NB4 (cell line): ENCODE data around the gene AHDC1.
"Not testable (repeated sequence)": the region's sequence is repeated elsewhere in the genome, so short reads cannot be mapped to it uniquely, and the experiment has no call there.

Experiments
- DNase-seq: peaks from one replicate; pipeline ENCODE4 v3.0.0; 2010; ENCODE audit warnings: low read depth
- H3K4me3 ChIP-seq: one replicate; pipeline ENCODE4 v1.5.1; 2011; ENCODE audit warnings: mild to moderate bottlenecking, low read depth, low read length, moderate library complexity
- MYC ChIP-seq: IDR thresholded peaks from 2 replicates; pipeline ENCODE4 v1.6.1; 2011; ENCODE audit warnings: low read depth, low read length
- POLR2A ChIP-seq: IDR thresholded peaks from 2 replicates; pipeline ENCODE4 v1.6.1; 2011; ENCODE audit warnings: mild to moderate bottlenecking; ENCODE audit not compliant: insufficient read length; ENCODE audit errors: extremely low read depth
- TF ChIP-seq, protein P1 (sequence below): IDR thresholded peaks from 2 replicates; pipeline ENCODE4 v1.6.1; 2011; ENCODE audit warnings: low read depth, low read length
- TF ChIP-seq, protein P2 (sequence below): IDR thresholded peaks from one replicate; pipeline ENCODE4 v1.5.1; 2012; ENCODE audit warnings: low read depth, low read length

AHDC1 gene

DNA sequence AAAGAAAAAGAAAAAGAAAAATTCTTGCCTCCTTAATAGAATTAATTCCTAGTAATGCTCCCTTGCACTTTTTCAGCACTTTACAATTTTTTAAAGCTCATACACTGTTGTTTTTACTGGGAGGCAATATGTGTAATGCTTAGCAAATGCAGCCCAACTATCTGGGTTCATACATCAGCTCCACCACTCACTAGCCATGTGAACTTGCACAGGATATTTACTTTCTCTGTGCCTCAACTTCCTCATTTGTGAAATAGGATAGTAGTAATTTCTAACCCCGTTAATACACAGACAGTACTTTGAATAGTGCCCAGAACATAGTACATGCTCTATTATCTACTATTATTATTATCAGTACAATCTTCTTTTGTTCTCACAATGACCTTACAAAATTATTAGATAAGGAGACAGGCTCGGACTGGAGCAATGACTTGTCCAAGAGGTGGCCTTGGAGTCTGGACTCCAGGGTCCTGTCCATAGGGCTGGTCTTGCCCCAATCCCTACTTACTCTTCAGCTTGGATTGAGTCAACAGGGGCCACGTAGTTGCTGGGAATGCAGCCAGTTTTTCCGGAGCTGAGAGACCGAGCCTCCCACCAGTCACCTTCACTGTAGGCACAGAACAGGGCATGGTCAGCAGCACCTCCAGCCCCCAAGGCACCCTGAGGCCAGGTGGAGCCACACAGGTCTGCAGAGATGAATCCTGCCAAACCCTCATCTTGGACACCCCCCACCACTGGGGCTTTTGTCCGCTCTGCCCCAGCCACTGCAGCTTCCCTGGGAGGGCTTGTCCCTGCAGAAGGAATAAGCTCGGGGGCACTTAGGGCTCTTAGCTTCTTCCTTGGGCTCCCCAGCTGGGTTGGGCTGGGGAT, 17.3 kb upstream of the AHDC1 start:
- H3K4me3 ChIP-seq = no peak overlapping the region
- TF ChIP-seq, protein P1, sequence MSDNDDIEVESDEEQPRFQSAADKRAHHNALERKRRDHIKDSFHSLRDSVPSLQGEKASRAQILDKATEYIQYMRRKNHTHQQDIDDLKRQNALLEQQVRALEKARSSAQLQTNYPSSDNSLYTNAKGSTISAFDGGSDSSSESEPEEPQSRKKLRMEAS = no peak
- TF ChIP-seq POLR2A (no peak), MYC (no peak)
- TF ChIP-seq, protein P2, sequence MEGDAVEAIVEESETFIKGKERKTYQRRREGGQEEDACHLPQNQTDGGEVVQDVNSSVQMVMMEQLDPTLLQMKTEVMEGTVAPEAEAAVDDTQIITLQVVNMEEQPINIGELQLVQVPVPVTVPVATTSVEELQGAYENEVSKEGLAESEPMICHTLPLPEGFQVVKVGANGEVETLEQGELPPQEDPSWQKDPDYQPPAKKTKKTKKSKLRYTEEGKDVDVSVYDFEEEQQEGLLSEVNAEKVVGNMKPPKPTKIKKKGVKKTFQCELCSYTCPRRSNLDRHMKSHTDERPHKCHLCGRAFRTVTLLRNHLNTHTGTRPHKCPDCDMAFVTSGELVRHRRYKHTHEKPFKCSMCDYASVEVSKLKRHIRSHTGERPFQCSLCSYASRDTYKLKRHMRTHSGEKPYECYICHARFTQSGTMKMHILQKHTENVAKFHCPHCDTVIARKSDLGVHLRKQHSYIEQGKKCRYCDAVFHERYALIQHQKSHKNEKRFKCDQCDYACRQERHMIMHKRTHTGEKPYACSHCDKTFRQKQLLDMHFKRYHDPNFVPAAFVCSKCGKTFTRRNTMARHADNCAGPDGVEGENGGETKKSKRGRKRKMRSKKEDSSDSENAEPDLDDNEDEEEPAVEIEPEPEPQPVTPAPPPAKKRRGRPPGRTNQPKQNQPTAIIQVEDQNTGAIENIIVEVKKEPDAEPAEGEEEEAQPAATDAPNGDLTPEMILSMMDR = no peak
- DNase-seq = no peak

DNA sequence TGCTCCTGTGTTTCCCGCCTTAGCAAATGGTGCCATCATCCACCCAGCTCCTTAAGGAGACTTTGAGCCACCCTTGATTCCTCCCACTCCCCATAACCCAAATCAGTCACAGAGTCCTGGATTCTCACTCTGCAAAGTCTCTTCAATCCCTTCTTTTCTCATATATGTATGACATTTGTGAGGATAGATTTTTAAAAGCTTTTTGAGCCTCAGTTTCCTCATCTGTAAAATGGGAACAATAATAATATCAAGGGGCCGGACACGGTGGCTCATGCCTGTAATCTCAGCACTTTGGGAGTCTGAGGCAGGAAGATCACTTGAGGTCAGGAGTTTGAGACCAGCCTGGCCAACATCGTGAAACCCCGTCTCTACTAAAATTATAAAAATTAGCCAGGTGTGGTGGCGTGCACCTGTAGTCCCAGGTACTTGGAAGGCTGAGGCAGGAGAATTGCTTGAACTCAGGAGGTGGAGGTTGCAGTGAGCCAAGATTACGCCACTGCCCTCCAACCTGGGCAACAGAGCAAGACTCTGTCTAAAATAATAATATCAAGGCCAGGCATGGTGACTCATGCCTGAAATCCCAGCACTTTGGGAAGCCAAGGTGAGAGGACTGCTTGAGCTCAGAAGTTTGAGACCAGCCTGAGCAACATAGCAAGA, 16.0 kb upstream of the AHDC1 start:
- not testable (repeated sequence) for H3K4me3 ChIP-seq, DNase-seq

DNA sequence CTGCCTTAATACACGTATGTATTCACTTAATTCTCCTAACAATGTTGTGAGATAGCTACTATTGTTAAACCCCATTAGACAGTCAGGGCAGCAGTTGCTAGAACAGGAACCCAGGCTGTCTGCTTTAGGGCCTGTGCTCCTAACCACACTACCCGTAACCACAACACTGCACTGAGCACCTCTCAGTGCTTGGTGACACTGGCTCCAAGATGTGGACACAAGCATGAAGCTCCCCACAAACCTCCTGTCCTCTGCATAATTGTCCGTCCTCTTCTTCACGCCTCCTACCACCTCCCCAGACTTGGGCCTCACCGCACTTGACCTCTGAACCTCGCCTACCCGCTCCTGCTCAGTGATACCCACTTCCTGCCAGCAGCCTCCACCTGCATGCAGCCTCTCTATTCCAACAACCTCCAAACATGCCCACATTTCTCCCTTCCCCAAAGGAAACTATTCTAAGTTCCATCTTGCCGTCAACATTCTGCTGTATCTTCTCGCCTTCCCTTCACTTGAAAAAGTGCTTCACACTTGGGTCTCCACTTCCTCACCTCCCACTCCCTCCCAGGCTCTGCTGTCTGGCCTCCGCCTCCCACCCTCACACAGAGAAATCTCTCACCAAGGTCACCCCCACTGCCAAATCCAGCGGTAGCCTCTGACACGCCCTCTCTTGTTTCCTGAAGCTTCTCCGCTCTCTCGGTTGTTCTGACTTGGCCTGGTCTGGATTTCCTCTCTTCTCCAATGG, 14.6 kb upstream of the AHDC1 start:
- TF ChIP-seq POLR2A = no peak
- no peak for TF ChIP-seq MYC
- TF ChIP-seq, protein P1 = no peak
- TF ChIP-seq, protein P2 = no peak
- no peak overlapping the region for H3K4me3 ChIP-seq
- DNase-seq = peak; percentile 85

DNA sequence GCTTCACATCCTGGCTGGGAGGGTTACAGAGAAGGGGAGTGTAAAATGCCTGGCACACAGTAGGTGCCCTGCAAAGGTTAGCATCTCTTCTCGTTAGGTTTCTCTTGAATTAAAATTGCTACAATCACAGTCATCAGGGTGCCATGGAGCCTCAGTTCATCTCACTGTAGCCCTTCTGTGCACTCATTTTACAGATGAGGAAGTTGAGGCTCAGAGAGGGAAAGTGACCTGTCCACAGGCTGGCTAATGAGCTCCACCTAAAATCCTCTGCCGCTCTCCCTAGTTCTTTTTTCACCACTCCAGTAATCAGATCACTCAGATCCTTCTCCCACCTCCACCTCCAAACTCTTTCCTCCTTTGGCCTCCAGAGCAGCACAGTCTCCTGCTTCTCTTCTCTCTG, 13.5 kb upstream of the AHDC1 start:
- TF ChIP-seq, protein P1 = no peak
- TF ChIP-seq MYC (no peak), POLR2A (no peak)
- TF ChIP-seq, protein P2 = no peak
- no peak for DNase-seq
- no peak overlapping the region for H3K4me3 ChIP-seq

DNA sequence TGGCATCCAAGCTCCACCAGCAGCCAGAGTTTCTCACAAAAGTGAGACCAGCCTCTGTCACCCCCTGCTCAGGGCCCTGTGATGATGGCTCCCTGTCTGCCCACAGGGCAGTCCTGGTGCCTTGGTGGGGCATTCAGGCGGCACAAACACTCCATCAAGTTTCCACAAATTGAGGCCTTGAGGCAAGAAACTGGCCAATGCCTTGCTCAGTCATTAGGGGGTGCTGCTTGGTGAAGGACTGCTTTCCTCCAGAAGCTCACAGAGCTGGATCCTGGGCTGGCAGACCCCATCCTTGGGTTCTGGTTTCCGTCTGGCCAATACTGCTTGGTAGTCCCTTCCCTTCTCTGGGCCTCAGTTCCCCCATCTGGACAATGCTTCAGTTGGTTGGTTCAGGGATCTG, 12.5 kb upstream of the AHDC1 start:
- DNase-seq = no peak
- H3K4me3 ChIP-seq = no peak overlapping the region
- TF ChIP-seq, protein P1 = no peak
- TF ChIP-seq, protein P2 = peak; percentile 32
